Keratinocyte (primary cell): ENCODE measurements around the gene EXOC4.

ENCODE experiments used
- CTCF ChIP-seq, 3 experiments: IDR thresholded peaks in 1 of 3; conservative IDR thresholded peaks in 1 of 3; optimal IDR thresholded peaks in 1 of 3; 2 replicates in 2 of 3; 3 replicates in 1 of 3; pipeline versions ENCODE3 to v1.5.1; 2011; ENCODE audit warnings: low read length in 3 of 3, mild to moderate bottlenecking in 3 of 3, moderate library complexity in 2 of 3, control low read depth in 1 of 3, inconsistent platforms in 1 of 3; ENCODE audit not compliant: insufficient read depth in 2 of 3; ENCODE audit errors: extremely low read depth in 1 of 3
- EZH2 ChIP-seq: IDR thresholded peaks from one replicate; pipeline ENCODE4 v1.6.1; 2012; ENCODE audit warnings: inconsistent platforms, mild to moderate bottlenecking, low read length, moderate library complexity

DNA sequence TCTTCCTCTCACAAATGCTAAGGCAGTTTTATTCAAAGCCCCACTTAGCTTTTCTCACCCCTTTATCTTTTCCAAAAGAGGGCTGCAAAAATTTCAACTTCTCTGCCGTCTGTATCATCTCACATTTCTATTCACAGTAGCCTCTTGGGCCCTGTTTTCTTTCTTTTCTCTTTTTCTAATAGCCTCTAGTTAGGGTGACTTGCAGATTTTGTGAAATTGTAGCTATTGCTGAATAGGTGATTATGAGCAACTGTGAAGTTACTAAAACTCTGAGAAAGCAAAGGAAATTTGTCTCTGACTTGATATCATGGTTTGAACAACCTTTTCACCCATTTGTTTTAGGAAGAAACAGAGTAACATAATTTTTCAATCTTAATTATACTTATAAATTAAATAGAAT is 29.2 kb downstream of the EXOC4 start:
- no peak for TF ChIP-seq EZH2
- no peak for TF ChIP-seq CTCF (optimal IDR thresholded peaks at IDR 0.05 in 1 of 3, IDR thresholded peaks at IDR 0.05 in 1 of 3, conservative IDR thresholded peaks at IDR 0.05 in 1 of 3; ENCODE audit: extremely low read depth in 1 of 3, insufficient read depth in 2 of 3, low read length in 3 of 3)
